OCI-M2 (cell line): ENCODE results near the gene DOP1A.
A peak's percentile ranks its signal among the peaks of the same experiment; 100 is the strongest.

Experiments
- DNase-seq: peaks from one replicate; lab custom pipeline; 2025; ENCODE audit not compliant: unreplicated experiment; lab: John Stamatoyannopoulos, UW

The DOP1A gene

GRCh38 chr6:83071023-83071422 is 3.6 kb downstream of the DOP1A start:
- DNase-seq, result no peak

GRCh38 chr6:83071707-83072106 is 4.2 kb downstream of the DOP1A start:
- DNase-seq, result no peak

- no peak for DNase-seq
Observed at GRCh38 chr6:83072726-83073125, 5.3 kb downstream of the DOP1A start.

GRCh38 chr6:83073615-83074014 is 6.1 kb downstream of the DOP1A start:
- DNase-seq, result no peak

- no peak for DNase-seq
Observed at GRCh38 chr6:83083476-83083875, 16.0 kb downstream of the DOP1A start.

- DNase-seq, result no peak
Observed at GRCh38 chr6:83086751-83087150, 19.3 kb downstream of the DOP1A start.

- DNase-seq, result no peak
Observed at GRCh38 chr6:83092756-83093399, 25.4 kb downstream of the DOP1A start.

- DNase-seq, result no peak
Observed at GRCh38 chr6:83096791-83097190, 29.3 kb downstream of the DOP1A start.

GRCh38 chr6:83097204-83097603 is 29.7 kb downstream of the DOP1A start:
- DNase-seq, result no peak

GRCh38 chr6:83097675-83098074 is 30.2 kb downstream of the DOP1A start:
- DNase-seq, result no peak

GRCh38 chr6:83098589-83098988 is 31.1 kb downstream of the DOP1A start:
- DNase-seq, result no peak

- DNase-seq, result no peak
Observed at GRCh38 chr6:83108378-83108777, 40.9 kb downstream of the DOP1A start.

- DNase-seq, result no peak
Observed at GRCh38 chr6:83113258-83113657, 45.8 kb downstream of the DOP1A start.

- no peak for DNase-seq
Observed at GRCh38 chr6:83114164-83114563, 46.7 kb downstream of the DOP1A start.

- no peak for DNase-seq
Observed at GRCh38 chr6:83117802-83118201, 50.3 kb downstream of the DOP1A start.

- DNase-seq, result no peak
Observed at GRCh38 chr6:83119742-83120300, 52.4 kb downstream of the DOP1A start.

- no peak for DNase-seq
Observed at GRCh38 chr6:83124553-83124952, 57.1 kb downstream of the DOP1A start.

GRCh38 chr6:83125425-83125824 is 58.0 kb downstream of the DOP1A start:
- DNase-seq, result no peak

- DNase-seq, result no peak
Observed at GRCh38 chr6:83126223-83126622, 58.8 kb downstream of the DOP1A start.

- DNase-seq, result no peak
Observed at GRCh38 chr6:83126807-83127206, 59.3 kb downstream of the DOP1A start.

- no peak for DNase-seq
Observed at GRCh38 chr6:83127258-83127657, 59.8 kb downstream of the DOP1A start.

GRCh38 chr6:83127976-83128375 is 60.5 kb downstream of the DOP1A start:
- no peak for DNase-seq

- peak; percentile 27 for DNase-seq
Observed at GRCh38 chr6:83132121-83132520, 64.7 kb downstream of the DOP1A start.
